Effector memory CD8-positive, alpha-beta T cell (primary cell): Measurements from ENCODE around the gene ANO2.

Experiments
- ATAC-seq: fragments of 150-1000 bp; cut with Tn5 transposase; replicated peaks from 2 replicates; pipeline ENCODE4 v1.10.0; 2021; ENCODE audit warnings: mild to moderate bottlenecking, moderate library complexity
- DNase-seq, 3 experiments: peaks; one replicate each; pipeline ENCODE4 v3.0.0; 2021
- H3K27ac Mint-ChIP-seq, 2 donors: one replicate each; pipeline ENCODE4 v1.8.0; 2022; ENCODE audit warnings: mild to moderate bottlenecking in 2 of 2, mixed read lengths in 2 of 2, moderate library complexity in 2 of 2
- H3K27me3 Mint-ChIP-seq, 2 donors: one replicate each; pipeline ENCODE4 v1.8.0; 2022; ENCODE audit warnings: mixed read lengths in 2 of 2
- H3K36me3 Mint-ChIP-seq: one replicate; pipeline ENCODE4 v1.8.0; 2022; ENCODE audit warnings: mild to moderate bottlenecking, moderate library complexity, mixed read lengths; ENCODE audit not compliant: insufficient read depth
- H3K4me1 Mint-ChIP-seq, 2 donors: one replicate each; pipeline ENCODE4 v1.8.0; 2022; ENCODE audit warnings: low read depth in 2 of 2, mixed read lengths in 2 of 2
- H3K4me3 Mint-ChIP-seq, 2 donors: one replicate each; pipeline ENCODE4 v1.8.0; 2022; ENCODE audit warnings: mild to moderate bottlenecking in 2 of 2, mixed read lengths in 2 of 2, moderate library complexity in 2 of 2
- H3K9me3 Mint-ChIP-seq, 2 donors: one replicate each; pipeline ENCODE4 v1.8.0; 2022; ENCODE audit warnings: mixed read lengths in 2 of 2

Gene ANO2

DNA sequence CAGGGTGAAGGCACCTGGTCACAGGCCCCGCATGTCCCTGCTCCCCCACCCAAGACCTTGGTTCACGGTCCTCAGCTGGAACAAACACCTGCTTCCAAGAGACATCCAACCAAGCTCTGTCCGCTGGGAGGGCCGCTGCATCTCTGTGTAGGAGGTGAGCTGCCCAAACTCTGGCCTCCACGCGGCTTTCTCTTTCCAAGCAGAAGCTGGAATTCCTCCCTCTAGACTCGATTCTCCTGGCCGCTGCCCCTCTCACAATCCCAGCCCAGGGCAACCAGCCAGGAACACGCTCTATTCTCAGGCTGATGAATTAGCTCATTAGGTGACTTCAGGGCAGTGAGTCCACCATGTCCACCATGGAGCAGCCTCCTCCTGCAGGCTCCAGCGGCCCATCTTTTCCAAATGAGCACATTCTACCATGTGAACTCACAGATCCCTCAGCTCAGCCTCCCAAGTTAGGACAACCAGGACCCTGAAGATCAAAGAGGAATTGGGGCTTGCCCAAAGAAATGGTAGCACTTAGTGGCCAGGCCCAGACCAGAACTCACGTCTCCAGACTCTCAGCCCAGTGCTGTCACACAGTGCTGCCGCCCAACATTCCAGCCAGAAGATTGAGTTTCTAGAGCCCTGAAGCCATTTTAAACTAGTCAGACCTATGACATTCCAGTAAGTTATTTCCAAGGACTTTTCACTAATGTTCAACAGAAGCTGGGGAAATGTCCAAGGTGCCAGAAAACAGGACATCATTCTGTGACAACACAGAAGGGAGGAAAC, 146.6 kb downstream of the ANO2 start:
- Mint-ChIP-seq H3K36me3 (no peaks in the 10 kb centered on the region), H3K9me3 (no peaks in the 10 kb centered on the region), H3K27ac (no peak overlapping the region), H3K27me3 (peaks cover 14 to 16% of the 10 kb centered on the region in 2 donors), H3K4me3 (no peak overlapping the region), H3K4me1 (no peaks in the 10 kb centered on the region)
- ATAC-seq (no peak), DNase-seq (no peak)

- H3K27me3 Mint-ChIP-seq: peaks cover 16% of the 10 kb centered on the region in 2 donors
- DNase-seq: no peak
- H3K4me3 Mint-ChIP-seq: no peak overlapping the region
- no peaks in the 10 kb centered on the region for H3K9me3 Mint-ChIP-seq
- no peaks in the 10 kb centered on the region for H3K36me3 Mint-ChIP-seq
- H3K4me1 Mint-ChIP-seq: no peaks in the 10 kb centered on the region
- no peak for ATAC-seq
- H3K27ac Mint-ChIP-seq: no peak overlapping the region
These were observed 147.4 kb downstream of the ANO2 start for GRCh38 chr12:5797661-5798060.

DNA sequence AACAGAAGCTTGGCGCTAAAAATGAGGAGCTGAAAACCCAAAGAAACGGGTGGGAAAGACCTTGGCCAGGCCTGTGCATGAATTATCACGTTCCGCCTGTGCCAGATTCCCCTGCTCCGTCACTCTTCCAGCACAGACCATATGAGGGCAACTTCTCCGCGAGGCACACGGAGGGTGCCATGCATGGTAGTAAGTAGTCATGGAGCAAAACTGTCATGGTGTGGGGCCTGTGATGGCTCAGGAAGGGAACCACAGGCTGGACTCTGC, 148.2 kb downstream of the ANO2 start:
- Mint-ChIP-seq H3K27ac (no peak overlapping the region), H3K9me3 (no peaks in the 10 kb centered on the region), H3K4me1 (no peaks in the 10 kb centered on the region), H3K36me3 (no peaks in the 10 kb centered on the region), H3K27me3 (peaks cover 16 to 23% of the 10 kb centered on the region in 2 donors), H3K4me3 (no peak overlapping the region)
- ATAC-seq (no peak), DNase-seq (no peak)

DNA sequence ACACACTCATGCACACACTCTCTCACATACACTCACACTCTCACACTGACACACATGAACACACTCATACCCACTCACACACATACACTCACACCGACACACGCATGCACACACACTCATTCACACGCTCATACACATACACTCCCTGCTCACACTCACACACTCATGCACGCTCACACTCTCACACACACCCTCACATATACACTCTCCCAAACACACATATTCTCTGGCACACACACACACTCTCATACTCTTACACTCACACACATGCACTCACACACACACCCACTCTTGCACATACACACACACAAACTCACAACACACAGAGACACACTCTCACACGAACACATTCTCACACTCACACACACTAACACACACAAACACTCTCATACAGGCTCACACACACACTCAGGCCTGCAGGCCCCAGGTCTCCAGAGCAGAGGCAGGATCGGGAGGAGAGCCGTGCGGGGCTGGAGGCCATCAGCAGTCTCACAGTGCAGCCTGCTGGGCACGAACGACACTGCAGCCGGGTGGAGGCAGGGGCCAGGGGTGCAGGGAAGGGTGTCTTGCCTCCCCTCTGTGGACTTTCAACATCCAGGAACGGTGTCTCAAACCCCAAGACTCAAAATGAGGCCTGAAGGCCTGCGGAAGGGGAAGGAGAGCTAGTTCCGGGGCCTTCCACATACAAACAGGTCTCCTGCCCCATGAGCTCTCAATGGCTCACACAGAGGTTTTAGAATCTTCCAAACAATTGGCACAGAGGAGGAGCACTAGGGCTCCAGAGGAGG, 148.7 kb downstream of the ANO2 start:
- H3K4me3 Mint-ChIP-seq: no peak overlapping the region

GRCh38 chr12:5794156-5794555, 150.9 kb downstream of the ANO2 start:
- DNase-seq (no peak), ATAC-seq (no peak)
- no peak overlapping the region for H3K27ac Mint-ChIP-seq
- H3K27me3 Mint-ChIP-seq: peaks cover 30 to 35% of the 10 kb centered on the region in 2 donors
- H3K9me3 Mint-ChIP-seq: no peaks in the 10 kb centered on the region
- no peaks in the 10 kb centered on the region for H3K4me1 Mint-ChIP-seq
- no peak overlapping the region for H3K4me3 Mint-ChIP-seq
- no peaks in the 10 kb centered on the region for H3K36me3 Mint-ChIP-seq

More for the DNA sequence above, 148.7 kb downstream of the ANO2 start:
- Mint-ChIP-seq H3K9me3 (no peaks in the 10 kb centered on the region), H3K4me1 (no peaks in the 10 kb centered on the region), H3K27me3 (peaks cover 16 to 24% of the 10 kb centered on the region in 2 donors), H3K27ac (no peak overlapping the region), H3K36me3 (no peaks in the 10 kb centered on the region)
- no peak for ATAC-seq
- no peak for DNase-seq

- no peaks in the 10 kb centered on the region for H3K36me3 Mint-ChIP-seq
- no peaks in the 10 kb centered on the region for H3K4me1 Mint-ChIP-seq
- ATAC-seq (no peak), DNase-seq (no peak)
- no peaks in the 10 kb centered on the region for H3K9me3 Mint-ChIP-seq
- H3K27ac Mint-ChIP-seq: no peak overlapping the region
- H3K27me3 Mint-ChIP-seq: peaks cover 30 to 51% of the 10 kb centered on the region in 2 donors
- no peak overlapping the region for H3K4me3 Mint-ChIP-seq
These were observed 152.7 kb downstream of the ANO2 start for GRCh38 chr12:5792343-5792742.

DNA sequence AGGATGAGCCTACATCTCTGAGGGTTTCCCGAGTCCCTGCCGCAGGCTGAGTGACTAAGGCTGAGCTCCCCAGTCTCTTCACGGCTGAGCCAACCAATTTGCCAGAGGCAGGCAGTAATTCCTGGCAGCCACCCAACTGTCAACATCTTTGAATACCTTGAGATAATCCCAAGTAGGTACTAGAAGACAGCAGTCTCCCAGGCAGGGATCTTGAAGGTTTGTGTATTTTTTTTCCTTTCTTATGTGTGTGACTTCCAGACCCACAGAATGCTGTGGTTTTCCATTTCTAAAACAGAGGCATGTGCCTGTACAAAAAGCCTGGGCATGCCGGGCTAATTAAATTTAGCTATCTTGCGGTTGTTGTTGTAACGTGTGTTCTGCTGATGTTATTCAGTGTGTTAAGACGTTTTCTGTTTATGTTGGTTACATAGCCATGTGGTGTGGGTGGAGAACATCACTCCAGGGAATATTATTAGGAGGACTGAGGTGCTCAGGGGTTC, 155.5 kb downstream of the ANO2 start:
- H3K4me3 Mint-ChIP-seq: no peak overlapping the region
- peaks cover 30 to 67% of the 10 kb centered on the region in 2 donors for H3K27me3 Mint-ChIP-seq
- no peak for DNase-seq
- H3K9me3 Mint-ChIP-seq: no peaks in the 10 kb centered on the region
- no peaks in the 10 kb centered on the region for H3K36me3 Mint-ChIP-seq
- H3K4me1 Mint-ChIP-seq: no peaks in the 10 kb centered on the region
- no peak overlapping the region for H3K27ac Mint-ChIP-seq
- no peak for ATAC-seq

GRCh38 chr12:5787828-5788227, 157.2 kb downstream of the ANO2 start:
- Mint-ChIP-seq H3K27me3 (peaks cover 38 to 66% of the 10 kb centered on the region in 2 donors), H3K36me3 (no peaks in the 10 kb centered on the region), H3K4me3 (no peak overlapping the region), H3K27ac (no peak overlapping the region), H3K4me1 (no peaks in the 10 kb centered on the region), H3K9me3 (no peaks in the 10 kb centered on the region)
- ATAC-seq (no peak), DNase-seq (no peak)

DNA sequence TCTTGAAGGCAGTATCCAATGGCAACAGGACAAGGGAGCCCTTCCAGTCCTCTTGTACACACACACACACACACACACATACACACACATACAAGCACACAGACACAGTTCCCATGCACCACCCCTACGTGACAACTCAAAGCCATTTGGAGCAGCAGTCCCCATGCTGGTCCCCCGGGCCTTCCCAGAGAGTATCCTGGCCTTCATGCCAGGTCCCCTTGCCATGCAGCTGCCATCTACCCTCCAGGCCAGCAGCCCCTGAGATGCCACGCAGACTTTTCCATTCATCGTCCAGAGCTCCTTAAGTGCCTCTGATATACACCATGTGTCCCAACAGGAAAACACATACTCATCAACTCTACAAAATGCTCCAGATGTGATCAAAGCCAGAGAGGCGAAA, 159.5 kb downstream of the ANO2 start:
- Mint-ChIP-seq H3K4me1 (no peaks in the 10 kb centered on the region), H3K4me3 (no peak overlapping the region), H3K36me3 (no peaks in the 10 kb centered on the region), H3K9me3 (no peaks in the 10 kb centered on the region), H3K27ac (no peak overlapping the region), H3K27me3 (peaks cover 23 to 61% of the 10 kb centered on the region in 2 donors)
- ATAC-seq: no peak
- no peak for DNase-seq

DNA sequence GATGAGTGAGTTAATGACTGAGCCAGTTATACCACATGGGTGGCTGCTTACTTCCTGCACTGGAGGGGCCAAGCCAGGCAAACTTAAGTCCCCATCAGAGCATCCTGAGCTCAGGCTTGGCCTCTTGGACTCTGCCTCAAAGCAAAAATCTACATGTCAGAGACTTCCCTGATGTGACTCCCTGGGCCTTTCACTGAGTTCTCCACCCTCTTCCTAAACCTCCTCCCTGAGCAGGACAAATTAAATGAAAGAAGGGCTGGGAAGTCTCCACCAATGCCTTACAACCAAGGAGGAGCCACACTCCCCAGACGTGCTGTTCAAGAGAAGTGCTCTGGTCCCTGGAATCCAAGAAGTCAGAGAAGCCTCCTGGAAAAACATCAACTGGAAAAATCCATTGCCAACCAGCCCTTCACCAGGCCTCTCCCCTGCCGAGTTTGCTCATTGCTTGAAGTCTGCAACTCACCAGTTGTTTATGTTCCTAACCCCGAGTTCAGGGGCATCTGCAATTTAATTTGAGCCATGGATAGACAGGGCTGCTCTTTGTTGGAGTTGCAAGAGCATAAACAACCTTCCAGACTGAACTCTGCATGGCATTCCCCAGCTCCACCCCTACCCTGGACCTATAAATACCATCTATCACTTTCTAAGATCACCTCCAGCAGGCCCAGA, 160.5 kb downstream of the ANO2 start:
- no peaks in the 10 kb centered on the region for H3K9me3 Mint-ChIP-seq
- no peak overlapping the region for H3K4me3 Mint-ChIP-seq
- no peaks in the 10 kb centered on the region for H3K4me1 Mint-ChIP-seq
- no peak for ATAC-seq
- no peaks in the 10 kb centered on the region for H3K36me3 Mint-ChIP-seq
- no peak for DNase-seq
- H3K27ac Mint-ChIP-seq: no peak overlapping the region
- peaks cover 18 to 51% of the 10 kb centered on the region in 2 donors for H3K27me3 Mint-ChIP-seq

- H3K27ac Mint-ChIP-seq: no peak overlapping the region
- no peaks in the 10 kb centered on the region for H3K36me3 Mint-ChIP-seq
- peaks cover 19 to 40% of the 10 kb centered on the region in 2 donors for H3K27me3 Mint-ChIP-seq
- DNase-seq (no peak), ATAC-seq (no peak)
- H3K4me1 Mint-ChIP-seq: no peaks in the 10 kb centered on the region
- H3K9me3 Mint-ChIP-seq: no peaks in the 10 kb centered on the region
- no peak overlapping the region for H3K4me3 Mint-ChIP-seq
These were observed 161.7 kb downstream of the ANO2 start for GRCh38 chr12:5783289-5783920.

DNA sequence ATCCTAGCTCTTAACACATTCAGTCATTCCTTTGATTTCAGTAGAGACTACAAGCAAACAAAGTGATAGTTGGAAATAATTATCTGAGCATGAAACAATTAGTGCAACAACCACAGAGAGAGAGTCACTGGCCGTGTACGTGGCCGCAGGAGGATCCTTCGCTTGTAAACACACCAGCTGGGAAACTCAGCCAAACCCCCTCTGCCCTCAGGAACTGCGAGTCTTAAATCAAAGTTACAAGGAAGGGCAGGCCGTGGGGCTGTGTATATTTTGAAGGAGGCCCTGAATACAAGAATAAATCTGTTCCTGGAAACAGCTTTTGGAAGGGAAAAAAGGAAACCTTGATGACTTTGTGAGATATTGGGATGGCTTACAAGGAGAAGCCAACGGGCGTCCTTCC, 164.5 kb downstream of the ANO2 start:
- ATAC-seq: no peak
- Mint-ChIP-seq H3K27me3 (peaks cover 35 to 36% of the 10 kb centered on the region in 2 donors), H3K27ac (no peak overlapping the region), H3K9me3 (no peaks in the 10 kb centered on the region), H3K36me3 (no peaks in the 10 kb centered on the region), H3K4me1 (no peaks in the 10 kb centered on the region), H3K4me3 (no peak overlapping the region)
- no peak for DNase-seq

DNA sequence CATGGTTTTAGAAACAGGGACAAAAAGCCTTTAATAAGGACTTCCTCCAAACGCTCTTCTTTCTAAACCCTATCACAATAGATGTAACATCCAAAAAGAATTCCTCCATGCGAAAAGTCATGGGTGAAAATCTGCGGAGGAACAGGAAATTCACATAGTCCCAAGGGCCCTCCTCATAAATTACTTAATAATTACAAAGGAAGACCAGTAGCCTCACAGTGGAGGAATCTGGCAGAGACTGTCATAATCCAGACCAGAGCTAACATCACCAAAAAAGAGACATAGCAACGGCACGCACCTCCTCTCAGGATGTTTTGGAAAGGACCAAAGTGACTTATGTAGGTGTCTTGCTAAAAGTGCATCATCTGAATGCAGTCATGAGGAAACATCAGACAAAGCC, 165.7 kb downstream of the ANO2 start:
- no peaks in the 10 kb centered on the region for H3K4me1 Mint-ChIP-seq
- no peaks in the 10 kb centered on the region for H3K36me3 Mint-ChIP-seq
- no peak overlapping the region for H3K27ac Mint-ChIP-seq
- no peak for DNase-seq
- peaks cover 31 to 42% of the 10 kb centered on the region in 2 donors for H3K27me3 Mint-ChIP-seq
- no peak for ATAC-seq
- H3K4me3 Mint-ChIP-seq: no peak overlapping the region
- no peaks in the 10 kb centered on the region for H3K9me3 Mint-ChIP-seq
